Keratinocyte (primary cell): ENCODE results near the gene RPL18. TPM values are rescaled to one million over a fixed set of nuclear protein-coding genes. Genes with fewer than 3 reads are reported as not detected.

ENCODE experiments used
- DNase-seq: peaks from one replicate; pipeline ENCODE4 v3.0.0-alpha.2; 2011; ENCODE audit warnings: low read depth, missing footprints, low spot score
- FAIRE-seq: peaks from 2 replicates; lab custom pipeline; 2011; peaks lifted over from hg19 to GRCh38; lab: Jason Lieb, UNC
- H2AFZ ChIP-seq: 2 replicates; pipeline ENCODE4 v1.6.0; 2012; ENCODE audit warnings: low read length, control low read depth, inconsistent platforms; ENCODE audit not compliant: control insufficient read depth
- H3K27ac ChIP-seq: 2 replicates; pipeline ENCODE4 v1.5.1; 2011; ENCODE audit warnings: low read length; ENCODE audit not compliant: control insufficient read depth, insufficient read depth
- H3K27me3 ChIP-seq: 3 replicates; pipeline ENCODE4 v1.6.0; 2011; ENCODE audit warnings: low read length; ENCODE audit not compliant: control insufficient read depth, insufficient read depth; ENCODE audit errors: extremely low read depth
- H3K36me3 ChIP-seq, 2 experiments: 2 replicates in 1 of 2; 3 replicates in 1 of 2; pipeline ENCODE4 v1.5.1; 2011; ENCODE audit warnings: low read length in 2 of 2, mild to moderate bottlenecking in 1 of 2; ENCODE audit not compliant: control insufficient read depth in 2 of 2, insufficient read depth in 2 of 2; ENCODE audit errors: extremely low read depth in 1 of 2
- H3K4me1 ChIP-seq: 3 replicates; pipeline ENCODE4 v1.5.1; 2011; ENCODE audit warnings: low read length; ENCODE audit not compliant: control insufficient read depth, insufficient read depth; ENCODE audit errors: extremely low read depth
- H3K4me2 ChIP-seq: 3 replicates; pipeline ENCODE4 v1.6.0; 2011; ENCODE audit warnings: low read depth, low read length; ENCODE audit not compliant: control insufficient read depth, insufficient read depth; ENCODE audit errors: extremely low read depth
- H3K4me3 ChIP-seq, 3 experiments: fragments of 200-600 bp in 1 of 3; sonication (generic) in 1 of 3; 2 replicates in 2 of 3; 3 replicates in 1 of 3; pipeline ENCODE4 v1.5.1; 2011 to 2016; ENCODE audit warnings: low read length in 3 of 3, mild to moderate bottlenecking in 3 of 3, control low read depth in 2 of 3, inconsistent platforms in 1 of 3, low read depth in 1 of 3, mixed read lengths in 1 of 3, mixed run types in 1 of 3, moderate library complexity in 1 of 3; ENCODE audit not compliant: control insufficient read depth in 2 of 3, insufficient read depth in 2 of 3; ENCODE audit errors: extremely low read depth in 1 of 3
- H3K79me2 ChIP-seq: 2 replicates; pipeline ENCODE4 v1.6.0; 2012; ENCODE audit warnings: low read length; ENCODE audit not compliant: control insufficient read depth, insufficient read depth
- H3K9ac ChIP-seq: 3 replicates; pipeline ENCODE4 v1.6.0; 2011; ENCODE audit warnings: low read length; ENCODE audit not compliant: control insufficient read depth, insufficient read depth; ENCODE audit errors: extremely low read depth
- H3K9me1 ChIP-seq: 3 replicates; pipeline ENCODE4 v1.6.0; 2011; ENCODE audit warnings: low read length; ENCODE audit not compliant: control insufficient read depth, insufficient read depth; ENCODE audit errors: extremely low read depth
- H3K9me3 ChIP-seq: 2 replicates; pipeline ENCODE4 v1.5.1; 2012; ENCODE audit warnings: low read depth, low read length; ENCODE audit not compliant: control insufficient read depth
- H4K20me1 ChIP-seq: 3 replicates; pipeline ENCODE4 v1.6.0; 2011; ENCODE audit warnings: low read length; ENCODE audit not compliant: control insufficient read depth, insufficient read depth; ENCODE audit errors: extremely low read depth
- CTCF ChIP-seq, 3 experiments: IDR thresholded peaks in 1 of 3; conservative IDR thresholded peaks in 1 of 3; optimal IDR thresholded peaks in 1 of 3; 2 replicates in 2 of 3; 3 replicates in 1 of 3; pipeline versions ENCODE3 to v1.5.1; 2011; ENCODE audit warnings: low read length in 3 of 3, mild to moderate bottlenecking in 3 of 3, moderate library complexity in 2 of 3, control low read depth in 1 of 3, inconsistent platforms in 1 of 3; ENCODE audit not compliant: insufficient read depth in 2 of 3; ENCODE audit errors: extremely low read depth in 1 of 3
- EZH2 ChIP-seq: IDR thresholded peaks from one replicate; pipeline ENCODE4 v1.6.1; 2012; ENCODE audit warnings: inconsistent platforms, mild to moderate bottlenecking, low read length, moderate library complexity
- dilution Hi-C: fragments of 300-500 bp; cut with MboI; formaldehyde crosslinking; loops from one replicate; pipeline ENCODE4 v1.7.0; 2020; ENCODE audit warnings: low sequenced_read_pairs; ENCODE audit not compliant: extremely low pct_ligation_motif_present
- polyA plus RNA-seq, 5 experiments: library from polyadenylated mRNA; depleted of rRNA in 3 of 5; stranded (reverse) in 3 of 5; stranded (forward) in 1 of 5; unstranded in 1 of 5; fragments of >200 nt; gene quantifications; 1 replicate in 1 of 5; 2 replicates in 3 of 5; 3 replicates in 1 of 5; pipeline versions ENCODE4 v1.2.1 to v1.2.3, GENCODE V29; 2011 to 2012; ENCODE audit warnings: missing spikeins in 2 of 5, low read depth in 1 of 5, low replicate concordance in 1 of 5

RPL18 gene
- polyA plus RNA-seq, 1 donor (not counting 4 experiments of a cell fraction or from before 2014, with no cell fraction given): 1,015 TPM

- dilution Hi-C loops: no loop called here
- FAIRE-seq: no peak
- TF ChIP-seq CTCF (optimal IDR thresholded peaks at IDR 0.05 in 1 of 3, IDR thresholded peaks at IDR 0.05 in 1 of 3, conservative IDR thresholded peaks at IDR 0.05 in 1 of 3; ENCODE audit: extremely low read depth in 1 of 3, insufficient read depth in 2 of 3, low read length in 3 of 3): no peak
- no peak for TF ChIP-seq EZH2
Observed at GRCh38 chr19:48607359-48607755, 11.6 kb downstream of the RPL18 start.

GRCh38 chr19:48606463-48607358, 12.3 kb downstream of the RPL18 start, which contains the start of gene SPACA4:
Gene SPACA4 (plus strand): TSS chr19:48606742. CDS start chr19:48606979, 237 bp downstream.
- no peak for TF ChIP-seq EZH2
- no peak for TF ChIP-seq CTCF (optimal IDR thresholded peaks at IDR 0.05 in 1 of 3, IDR thresholded peaks at IDR 0.05 in 1 of 3, conservative IDR thresholded peaks at IDR 0.05 in 1 of 3; ENCODE audit: extremely low read depth in 1 of 3, insufficient read depth in 2 of 3, low read length in 3 of 3)
- Histone ChIP-seq H3K79me2 (no peaks in the 10 kb centered on the region), H3K9me1 (no peaks in the 10 kb centered on the region), H3K4me3 (no peak within 1 kb of the TSS), H4K20me1 (no peaks in the 10 kb centered on the region), H3K36me3 (no peaks in the 10 kb centered on the region), H3K9me3 (no peaks in the 10 kb centered on the region), H3K27ac (no peak within 1 kb of the TSS), H3K4me1 (no peaks in the 10 kb centered on the region), H3K4me2 (no peak within 1 kb of the TSS), H2AFZ (no peak within 1 kb of the TSS), H3K27me3 (no peaks in the 10 kb centered on the region), H3K9ac (no peak within 1 kb of the TSS)
- no peak for DNase-seq
- dilution Hi-C loops: no loop called here
- FAIRE-seq: no peak

More at GRCh38 chr19:48607359-48607755, 11.6 kb downstream of the RPL18 start:
- no peaks in the 10 kb centered on the region for H3K9me3 ChIP-seq
- H3K27me3 ChIP-seq: no peaks in the 10 kb centered on the region
- no peak overlapping the region for H2AFZ ChIP-seq
- no peaks in the 10 kb centered on the region for H3K79me2 ChIP-seq
- H3K4me2 ChIP-seq: no peak overlapping the region
- no peak for DNase-seq
- H3K4me1 ChIP-seq: no peaks in the 10 kb centered on the region
- no peaks in the 10 kb centered on the region for H3K9me1 ChIP-seq
- no peaks in the 10 kb centered on the region for H3K36me3 ChIP-seq
- H4K20me1 ChIP-seq: no peaks in the 10 kb centered on the region
- H3K27ac ChIP-seq: no peak overlapping the region
- no peak overlapping the region for H3K9ac ChIP-seq
- H3K4me3 ChIP-seq: no peak overlapping the region
